ENCODE results near the gene MGST3.

DNA sequence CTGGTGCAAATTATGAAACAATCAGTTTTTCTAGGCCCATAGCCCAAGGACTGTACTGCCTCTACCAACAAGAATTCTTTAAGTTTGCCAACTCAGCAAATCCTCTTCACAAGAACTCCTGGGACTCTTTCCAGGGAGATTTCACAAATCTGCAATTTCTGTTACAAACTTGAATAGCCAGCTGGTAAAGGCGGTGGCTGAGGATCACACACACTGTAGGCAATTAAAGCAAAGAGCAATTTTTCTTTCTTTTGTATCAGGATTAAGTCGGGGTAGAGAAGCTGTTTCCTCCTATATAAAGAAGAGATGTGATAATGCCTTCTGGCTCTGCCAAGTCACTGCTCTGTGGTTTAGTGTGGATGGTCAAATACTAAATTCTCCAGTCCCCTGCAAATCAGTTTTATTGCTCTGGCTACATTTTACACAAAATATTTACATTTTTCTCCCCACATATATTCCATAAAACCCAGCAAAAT lies 65.6 kb downstream of the MGST3 start:
- peak; percentile 45; the same call in 1 of the 2 replicates for TF ChIP-seq POLR2AphosphoS5 (IDR thresholded peaks at IDR 0.05; ENCODE audit: borderline replicate concordance, low read depth, low read length)
- no peak for TF ChIP-seq EZH2 (IDR thresholded peaks at IDR 0.05)
